NCI-H187 (cell line): ENCODE data around the gene PSMA2.

Experiments
- DNase-seq, 2 experiments: peaks; one replicate each; lab custom pipeline; 2025; lab: John Stamatoyannopoulos, UW

PSMA2 gene

DNA sequence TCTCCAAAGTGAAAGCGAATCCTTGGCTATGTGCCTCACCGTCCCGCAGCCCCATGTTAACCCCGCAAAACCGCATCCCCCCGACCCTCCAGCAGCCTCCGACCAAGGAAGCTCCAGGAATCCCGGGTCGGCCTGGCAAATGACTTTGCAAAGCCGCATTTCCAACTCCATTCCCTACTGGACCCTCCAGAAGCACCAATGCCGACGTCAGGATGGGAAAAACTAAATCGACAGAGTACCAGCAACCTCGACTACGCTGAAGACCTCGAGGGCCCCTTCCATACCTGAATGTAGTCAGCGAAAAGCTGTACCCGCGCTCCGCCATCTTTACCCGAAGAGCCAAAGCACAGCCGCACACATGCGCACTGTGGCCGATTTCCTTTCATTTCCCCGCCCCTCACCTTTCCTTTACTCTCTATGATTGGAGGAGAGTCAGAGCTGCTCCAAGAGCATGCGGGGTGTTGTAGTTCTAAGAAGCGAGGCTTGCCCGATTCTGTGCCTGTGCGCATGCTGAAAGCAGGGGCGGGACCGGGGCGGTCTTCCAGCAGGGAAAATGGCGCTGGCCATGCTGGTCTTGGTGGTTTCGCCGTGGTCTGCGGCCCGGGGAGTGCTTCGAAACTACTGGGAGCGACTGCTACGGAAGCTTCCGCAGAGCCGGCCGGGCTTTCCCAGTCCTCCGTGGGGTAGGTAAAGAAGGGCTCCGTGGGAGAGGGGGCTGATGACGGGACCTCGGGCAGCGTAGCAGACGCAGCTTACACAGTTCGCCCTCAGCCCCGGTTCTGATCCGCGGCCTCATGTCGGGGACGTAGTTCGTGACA lies at the start of gene PSMA2, which contains the start of gene MRPL32:
Gene PSMA2 (minus strand): TSS at position 341 of the 818 bp plus-strand sequence. CDS start 16 bp downstream, at position 325.
Gene MRPL32 (plus strand): TSS at position 543 of the 818 bp plus-strand sequence. CDS start 11 bp downstream, at position 554.
- peak; percentile 90 to 91 for DNase-seq

DNA sequence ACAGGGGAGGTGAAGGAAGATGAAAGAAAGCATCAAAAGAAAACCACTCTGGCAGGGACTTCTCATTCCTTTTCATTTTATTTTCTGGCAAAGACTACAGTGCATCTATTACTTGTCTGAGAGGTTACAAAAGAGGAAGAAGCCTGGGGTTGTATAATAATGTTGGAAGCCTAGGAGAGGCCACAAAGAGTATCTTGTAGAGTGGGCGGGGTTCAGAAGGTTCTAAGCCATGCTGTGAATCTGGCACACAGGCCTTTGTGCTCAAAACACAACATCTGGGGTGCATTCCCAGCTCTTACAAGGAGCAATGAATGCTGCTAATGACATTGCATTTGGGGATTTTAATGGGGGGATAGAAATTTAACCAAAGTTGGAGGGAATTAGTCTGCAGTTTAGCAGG lies 49.6 kb upstream of the PSMA2 start:
- DNase-seq, result no peak

DNA sequence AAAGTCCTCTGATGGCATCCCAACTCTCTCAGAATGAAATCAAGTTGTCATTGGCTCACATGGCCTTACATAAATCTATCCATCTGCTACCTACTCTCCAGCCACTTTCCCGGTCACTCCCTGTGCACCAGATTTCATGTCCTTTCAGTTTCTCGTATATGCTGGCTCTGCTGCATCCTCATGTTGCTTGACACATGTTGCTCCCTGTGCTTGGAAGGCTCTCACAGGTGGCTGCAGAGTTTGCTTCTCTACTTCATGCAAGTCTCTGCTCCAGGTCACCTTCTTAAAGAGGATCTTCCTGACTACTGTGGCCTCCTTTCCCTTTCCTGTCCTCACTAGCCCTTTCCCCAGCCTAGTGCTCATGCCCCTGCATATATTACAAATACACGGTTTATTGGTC lies 48.5 kb upstream of the PSMA2 start:
- DNase-seq, result no peak

DNA sequence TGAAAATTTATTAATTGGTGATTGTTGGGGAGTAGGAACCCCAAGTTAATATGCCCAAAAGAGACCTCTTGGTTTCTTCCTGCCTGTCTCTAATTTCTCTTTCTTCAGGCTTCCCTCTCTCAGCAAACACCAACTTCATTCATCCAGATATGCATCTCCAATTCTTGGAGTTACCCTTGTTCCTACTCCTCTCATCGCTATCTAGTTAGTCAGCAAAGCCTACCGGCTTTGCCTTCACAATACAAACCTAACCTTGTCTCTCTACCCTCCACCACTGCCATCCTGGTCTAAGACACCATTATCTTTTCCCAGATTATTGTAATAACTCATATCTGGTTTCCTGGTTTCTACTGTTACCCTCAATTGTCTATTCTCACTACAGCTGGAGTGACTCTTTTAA lies 48.1 kb upstream of the PSMA2 start:
- no peak for DNase-seq

DNA sequence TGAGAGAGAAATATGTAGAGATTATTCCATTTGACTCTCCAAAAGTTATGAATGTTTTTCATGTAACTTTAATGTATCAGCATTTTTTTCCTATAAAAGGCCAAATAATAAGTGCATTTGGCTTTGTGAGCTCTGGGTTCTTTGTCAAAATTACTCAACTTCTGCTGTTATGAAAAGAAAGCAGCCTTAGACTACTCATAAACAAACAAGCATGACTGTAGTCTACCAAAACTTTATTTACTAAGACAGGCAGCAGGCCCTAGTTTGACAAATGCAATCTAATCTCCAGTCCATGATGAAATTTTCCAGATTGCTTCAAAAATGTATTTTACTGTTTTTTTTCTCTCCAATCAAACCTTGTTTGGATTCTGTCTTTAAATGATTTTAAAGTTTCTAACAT lies 46.5 kb upstream of the PSMA2 start:
- DNase-seq, result no peak

DNA sequence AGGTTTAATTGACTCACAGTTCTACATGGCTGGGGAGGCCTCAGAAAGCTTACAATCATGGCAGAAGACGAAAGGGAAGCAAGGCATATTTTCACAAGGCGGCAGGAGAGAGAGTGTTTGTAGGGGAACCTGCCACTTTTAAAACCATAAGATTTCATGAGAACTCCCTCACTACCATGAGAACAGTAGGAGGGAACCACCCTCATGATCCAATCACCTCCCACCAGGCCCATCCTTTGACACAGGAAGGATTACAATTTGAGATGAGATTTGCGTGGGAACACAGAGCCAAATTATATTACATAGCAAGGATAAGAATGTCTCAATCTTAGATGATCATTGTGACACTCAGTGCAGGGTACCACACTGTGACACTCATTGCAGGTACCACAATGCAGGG lies 44.4 kb upstream of the PSMA2 start:
- no peak for DNase-seq

DNA sequence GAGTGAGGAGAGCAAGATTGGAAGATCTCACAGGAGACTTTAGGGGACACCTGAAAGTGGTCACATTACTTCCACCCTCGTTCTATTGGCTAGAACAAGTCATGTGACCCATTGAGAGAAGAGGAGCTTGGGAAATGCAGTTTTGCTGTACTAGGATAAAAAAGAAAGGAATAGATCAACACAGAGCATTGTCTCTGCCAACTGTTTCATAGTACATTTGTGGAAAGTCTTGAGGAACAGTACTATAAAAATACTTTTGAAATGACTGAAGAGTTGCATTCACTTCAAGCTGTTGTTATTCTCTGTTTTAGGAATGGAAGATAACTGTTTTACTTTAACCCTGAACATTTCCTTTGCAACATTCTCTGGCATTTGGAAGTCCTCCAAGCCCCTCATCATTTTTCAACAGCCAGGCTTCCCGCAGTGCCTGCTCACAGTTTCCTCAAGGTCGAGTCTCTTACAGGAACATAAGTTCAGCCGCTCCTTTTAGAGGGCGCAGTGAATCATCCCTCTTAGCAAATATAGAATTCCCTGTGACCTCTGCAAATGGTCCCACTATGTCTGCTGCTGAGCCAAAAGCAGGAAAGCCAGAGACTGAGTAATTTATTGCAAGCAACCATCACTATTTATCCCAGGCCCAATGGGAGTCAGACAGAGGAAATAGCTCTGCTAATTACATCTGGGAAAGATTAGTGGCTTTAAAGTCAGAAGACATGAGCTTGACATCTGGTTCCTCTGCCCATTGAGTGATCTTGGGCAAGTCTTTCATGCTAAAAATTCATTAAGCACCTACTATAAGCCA lies 40.9 kb upstream of the PSMA2 start:
- DNase-seq, result no peak

DNA sequence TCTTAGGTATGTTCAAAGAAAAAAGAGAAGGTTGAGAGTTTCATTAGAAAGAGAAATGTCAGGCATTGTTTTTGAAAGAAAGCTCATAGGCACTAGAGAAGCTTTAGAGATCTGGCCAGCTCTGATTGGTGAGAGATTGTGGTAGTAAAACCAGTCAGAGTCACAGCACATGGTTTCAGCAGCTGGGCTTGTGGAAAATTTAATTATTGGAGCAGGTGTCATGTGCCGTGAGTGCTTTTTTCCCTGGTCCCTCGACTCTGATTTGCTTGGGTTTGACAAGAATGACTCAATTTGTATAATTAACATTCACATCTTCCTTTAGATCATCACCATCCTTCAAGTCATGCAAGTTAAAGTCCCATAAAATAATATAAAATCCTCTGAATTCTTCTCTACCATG lies 35.4 kb upstream of the PSMA2 start:
- DNase-seq, result no peak

DNA sequence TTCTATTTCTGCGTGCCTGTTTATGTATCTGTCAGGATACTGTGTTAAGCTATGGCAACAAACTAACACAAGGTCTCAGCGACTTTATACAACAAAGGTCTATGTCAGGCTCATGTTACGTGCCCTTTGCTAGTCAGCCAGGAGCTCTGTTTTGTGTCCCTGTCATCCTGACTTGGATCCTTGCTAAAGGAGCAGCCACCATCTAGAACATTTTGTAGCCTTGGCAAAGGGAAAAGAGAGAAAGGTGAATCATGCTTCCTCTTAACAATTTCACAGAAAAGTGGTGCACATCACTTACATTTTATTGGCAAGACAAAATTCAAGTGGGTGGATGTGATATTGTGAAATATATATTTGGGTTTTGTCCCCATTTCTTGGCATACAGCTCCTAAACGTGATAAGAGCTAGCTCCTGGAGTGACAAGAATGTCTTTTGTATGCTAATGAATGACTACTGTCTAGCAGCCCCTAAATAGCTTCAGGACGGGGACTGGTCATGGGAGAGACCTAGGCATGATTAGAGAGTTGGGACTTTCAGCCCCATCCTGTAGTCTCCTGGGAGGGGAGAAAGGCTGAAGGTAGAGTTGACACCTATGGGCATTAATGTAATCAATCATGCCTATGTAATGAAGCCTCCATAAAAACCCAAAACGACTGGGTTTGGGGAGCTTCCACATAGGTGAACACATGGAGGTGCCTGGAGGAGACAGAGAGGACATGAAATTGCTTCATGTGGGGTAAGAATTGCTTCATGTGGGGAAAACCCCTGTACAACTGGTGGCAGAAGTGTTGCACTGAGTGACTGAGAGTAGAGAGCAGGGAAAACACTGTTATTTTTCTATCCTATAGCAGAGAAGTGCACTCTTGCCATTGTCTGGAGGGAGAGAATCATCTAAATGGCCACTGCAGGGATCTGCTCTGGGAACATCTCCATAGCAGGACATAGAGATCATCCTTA lies 33.2 kb upstream of the PSMA2 start:
- no peak for DNase-seq

DNA sequence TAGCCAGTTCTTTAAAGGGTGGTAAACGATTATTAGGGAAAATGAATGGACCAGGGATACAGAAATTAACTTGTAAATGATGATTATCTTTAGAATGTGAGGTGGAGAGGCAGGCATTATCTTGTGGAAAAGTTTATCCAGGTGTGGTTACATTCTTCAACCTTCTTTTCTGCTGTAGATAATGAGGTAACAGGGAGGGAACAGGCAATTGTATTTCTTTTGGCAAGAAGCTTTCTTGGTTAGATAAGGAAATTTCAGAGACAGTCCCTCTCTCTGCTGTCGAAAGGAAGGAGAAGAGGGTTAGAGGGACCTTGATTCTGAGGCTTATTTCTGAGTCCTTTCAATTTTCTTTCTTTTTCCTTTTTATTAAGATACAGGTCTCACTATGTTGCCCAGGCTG lies 32.3 kb upstream of the PSMA2 start:
- DNase-seq, result no peak

DNA sequence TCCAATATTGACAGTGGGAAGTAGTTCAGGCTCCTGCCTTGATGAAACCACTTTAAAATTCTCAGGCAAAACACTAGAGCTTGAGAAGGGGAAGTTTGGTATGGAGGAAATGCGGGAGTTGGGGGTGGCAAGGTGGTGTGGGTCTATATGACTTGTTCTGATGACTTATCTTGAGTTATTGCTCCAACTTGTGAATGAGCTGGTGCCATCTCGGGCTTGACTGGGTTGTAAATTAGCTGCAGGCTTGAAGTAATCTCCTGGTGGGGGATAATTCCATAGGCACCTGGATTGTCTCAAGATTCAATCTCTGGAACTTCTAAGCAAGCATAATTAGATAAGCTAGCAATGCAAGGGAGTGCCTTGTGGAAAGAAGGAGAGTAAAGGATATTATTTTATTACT lies 29.2 kb upstream of the PSMA2 start:
- DNase-seq, result no peak

DNA sequence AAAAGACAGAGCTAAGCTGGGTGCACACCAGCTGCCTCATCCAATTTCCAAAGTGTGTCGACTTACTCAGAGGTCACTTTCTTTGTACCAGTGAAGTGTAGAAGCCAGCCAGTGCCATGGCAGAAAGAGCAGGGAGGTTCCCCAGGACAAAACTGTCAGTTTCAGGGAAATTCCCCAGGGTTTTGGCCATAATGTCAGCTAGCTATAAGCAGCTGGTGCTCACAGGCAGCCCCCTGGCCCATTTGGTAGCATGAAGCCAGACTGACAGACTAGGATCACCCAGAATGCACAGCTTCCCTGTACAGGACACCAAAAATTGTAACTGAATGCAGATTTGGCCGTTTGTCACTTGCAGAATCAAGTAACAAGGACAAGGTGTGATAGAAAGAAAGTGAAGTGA lies 28.8 kb upstream of the PSMA2 start:
- no peak for DNase-seq

DNA sequence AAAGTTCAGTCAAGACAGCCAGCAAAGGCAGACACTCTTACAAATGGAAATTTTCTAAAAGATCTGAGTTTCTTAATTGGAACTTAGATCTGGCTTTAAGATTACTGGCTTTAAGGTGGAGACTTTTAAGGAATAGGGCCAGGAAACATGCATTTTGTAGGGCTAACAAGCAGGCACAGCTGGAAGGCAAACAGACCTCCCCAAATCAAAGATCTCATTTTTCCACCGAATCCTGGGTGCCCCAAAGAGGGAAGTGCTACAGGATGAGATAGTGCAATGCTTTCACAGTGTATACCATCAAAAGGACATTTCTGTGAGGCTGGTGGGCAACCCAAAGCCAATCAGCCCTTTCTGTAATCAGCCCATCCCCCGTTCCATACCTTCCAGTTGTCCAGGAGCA lies 27.6 kb upstream of the PSMA2 start:
- DNase-seq, result no peak

DNA sequence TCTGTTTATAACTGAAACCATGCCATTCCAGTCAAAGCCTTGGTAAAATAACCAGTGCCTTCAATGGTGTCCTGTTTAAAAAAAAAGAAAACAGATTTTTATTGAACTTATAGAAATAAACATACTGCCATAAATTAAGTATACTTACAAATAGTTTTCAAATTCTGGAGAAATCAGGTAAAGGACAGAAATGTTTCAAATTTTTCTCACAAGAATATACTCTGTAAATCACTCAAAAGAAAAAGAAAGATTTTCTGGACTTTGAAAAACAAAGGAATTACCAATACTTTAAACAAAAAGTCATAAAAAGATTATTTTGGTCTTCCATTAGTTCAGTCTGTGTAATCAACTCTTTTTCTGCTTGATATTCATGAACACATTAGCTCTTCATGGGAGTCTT lies 24.1 kb upstream of the PSMA2 start:
- DNase-seq, result no peak

DNA sequence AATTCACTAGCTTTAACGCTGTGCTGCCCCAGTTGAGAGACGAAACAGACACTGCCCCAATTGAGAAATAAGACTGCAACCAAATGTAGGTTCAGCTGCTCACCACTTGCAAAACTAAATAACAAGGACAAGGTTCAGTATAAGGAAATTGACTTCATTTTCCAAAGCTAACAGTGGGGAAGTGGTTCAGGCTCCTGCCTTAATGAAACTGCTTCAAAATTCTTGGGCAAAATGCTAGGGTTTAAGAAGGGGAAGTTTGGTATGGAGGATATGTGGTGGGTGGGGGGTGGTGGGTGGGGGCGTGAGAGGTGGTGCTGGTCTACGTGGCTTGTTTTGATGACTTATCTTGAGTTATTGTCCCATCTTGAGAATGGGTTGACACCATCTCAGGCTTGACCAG lies 22.0 kb upstream of the PSMA2 start:
- no peak for DNase-seq

DNA sequence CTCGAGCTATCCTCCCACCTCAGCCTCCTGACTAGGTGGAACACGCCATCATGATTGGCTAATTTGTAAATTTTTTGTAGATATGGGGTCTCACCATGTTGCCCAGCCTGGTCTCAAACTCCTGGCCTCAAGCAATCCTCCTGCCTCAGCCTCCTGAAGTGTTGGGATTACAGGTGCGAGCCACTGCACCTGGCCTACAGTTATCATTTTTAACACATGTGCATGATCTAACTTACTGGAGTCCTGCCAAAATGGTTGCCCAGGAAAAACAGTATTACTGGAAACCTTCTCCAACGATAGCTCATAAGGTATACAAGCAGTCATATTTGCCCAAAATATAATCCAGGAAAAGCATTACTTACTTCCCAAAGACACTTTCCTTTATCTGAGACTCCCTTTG lies 20.4 kb upstream of the PSMA2 start:
- no peak for DNase-seq

DNA sequence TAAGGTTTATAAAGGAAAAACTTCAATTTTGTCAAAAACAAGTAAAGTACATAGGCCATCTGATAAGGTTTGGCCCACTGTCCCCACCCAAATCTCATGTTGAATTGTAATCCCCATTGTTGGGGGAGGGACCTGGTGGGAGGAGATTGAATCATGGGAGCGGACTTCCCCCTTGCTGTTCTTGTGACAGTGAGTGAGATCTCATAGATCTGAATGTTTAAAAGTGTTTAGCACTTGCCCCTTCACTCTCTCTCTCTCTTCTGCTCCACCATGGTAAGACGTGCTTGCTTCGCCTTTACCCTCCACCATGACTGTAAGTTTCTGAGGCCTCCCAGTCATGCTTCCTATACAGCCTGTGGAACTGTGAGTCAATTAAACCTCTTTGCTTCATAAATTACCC lies 18.4 kb upstream of the PSMA2 start:
- no peak for DNase-seq

DNA sequence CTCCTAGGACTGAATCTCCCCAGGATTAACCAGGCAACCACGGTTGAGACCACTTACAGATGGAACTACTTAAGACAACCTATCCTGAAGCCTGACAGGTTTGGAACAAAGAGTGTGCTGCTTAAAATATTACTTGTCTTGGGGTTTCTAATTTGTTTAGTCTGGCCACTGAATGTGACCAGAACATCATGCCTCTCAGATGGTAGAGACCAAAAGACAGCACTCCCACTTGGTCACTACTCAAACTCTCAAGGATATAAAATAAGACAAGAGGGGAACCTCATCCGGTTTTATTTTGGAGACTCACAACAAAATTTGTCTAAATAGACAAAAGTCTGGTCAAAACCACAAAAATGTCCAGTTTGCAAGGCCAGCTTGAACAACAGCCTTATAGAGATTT lies 15.5 kb upstream of the PSMA2 start:
- no peak for DNase-seq

DNA sequence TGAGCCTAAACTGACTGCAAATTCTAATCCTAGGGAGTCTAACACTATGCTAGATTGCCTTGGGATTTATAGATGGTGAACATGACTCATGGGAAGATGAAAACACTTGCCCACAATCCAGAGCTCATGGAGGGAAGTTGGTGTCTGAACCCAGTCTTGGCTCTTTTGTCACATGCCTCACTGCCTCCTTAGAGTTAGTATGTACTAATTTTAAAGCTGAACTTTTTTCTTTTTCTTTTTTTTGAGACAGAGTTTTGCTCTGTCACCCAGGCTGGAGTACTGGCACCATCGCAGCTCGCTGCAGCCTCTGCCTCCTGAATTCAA lies 14.6 kb upstream of the PSMA2 start:
- DNase-seq, result no peak

DNA sequence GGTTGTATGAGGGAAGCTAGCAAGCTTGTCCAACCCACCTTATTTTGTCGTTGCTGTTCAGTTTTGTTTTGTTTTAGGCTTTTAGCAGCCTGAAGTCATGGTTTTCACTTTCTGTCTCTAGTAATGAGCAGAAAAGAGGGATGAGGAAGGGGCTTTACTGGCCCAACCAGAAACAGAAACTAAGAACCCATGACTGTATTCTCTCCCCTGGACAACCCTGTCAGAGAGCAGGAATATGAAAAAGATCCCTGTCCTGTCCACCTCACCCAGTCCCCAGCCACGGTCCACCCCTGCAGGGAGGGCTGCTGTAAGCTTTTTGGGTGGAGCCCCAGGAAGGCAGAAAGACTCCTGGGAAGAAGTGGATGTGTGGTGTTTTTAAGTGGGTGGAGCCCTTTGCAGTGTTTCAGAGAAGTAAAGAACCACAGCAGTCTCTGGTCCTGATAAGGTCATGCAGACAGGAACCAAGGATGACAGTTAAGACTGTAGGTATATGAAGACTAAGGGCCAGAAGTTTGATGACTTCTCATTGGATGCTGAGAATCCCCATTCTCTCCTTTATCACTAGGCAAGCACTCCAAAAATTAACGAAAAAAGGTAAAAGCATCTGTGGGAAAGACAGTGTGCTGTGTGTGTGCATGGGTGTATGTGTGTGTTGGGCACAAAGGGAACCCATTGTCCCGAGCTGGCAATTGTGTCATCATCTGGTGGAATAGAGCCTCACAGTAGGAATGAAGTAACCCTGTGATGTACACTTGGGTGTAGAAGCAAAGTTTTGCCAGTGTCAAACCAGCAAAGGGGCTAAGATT lies 14.1 kb upstream of the PSMA2 start:
- no peak for DNase-seq
